ENCODE data around the gene P4HB.

Gene P4HB

GRCh38 chr17:81868674-81869220 lies 8.4 kb upstream of the P4HB start:
- no peak for DNase-seq (ENCODE audit: low read depth in 2 of 2)

DNA sequence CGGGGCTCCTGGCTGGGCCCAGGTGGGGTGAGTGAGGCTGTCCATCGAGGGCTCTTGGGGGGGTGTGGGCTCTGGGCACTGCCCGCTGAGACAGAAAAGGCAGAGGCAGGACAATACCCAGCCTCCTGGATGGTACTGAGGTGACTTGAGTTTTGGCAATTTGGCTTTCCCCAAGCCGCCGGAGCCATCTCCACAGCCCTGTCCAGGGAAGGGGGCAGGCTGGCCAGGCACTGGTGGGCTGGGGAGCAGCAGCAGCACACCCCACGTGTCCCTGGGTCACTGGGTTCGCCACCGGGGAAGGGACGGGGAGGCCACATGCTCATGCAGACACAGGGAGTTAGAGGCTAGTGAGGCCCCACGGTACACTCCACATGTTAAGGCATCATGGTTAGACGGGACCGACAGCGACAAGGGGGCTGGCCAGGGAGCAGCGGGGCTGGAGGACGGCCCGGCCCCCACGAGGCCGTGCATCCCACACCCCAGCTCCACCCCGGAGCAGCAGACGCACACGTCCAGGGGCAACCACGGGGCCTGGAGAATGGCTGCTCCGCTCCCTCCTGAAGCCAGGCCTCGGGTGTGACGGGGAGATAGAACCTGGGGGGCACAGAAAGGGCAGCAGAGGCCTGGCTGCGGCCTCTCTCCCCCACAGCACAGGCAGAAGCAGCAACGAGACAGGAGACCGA lies 7.8 kb upstream of the P4HB start:
- DNase-seq (ENCODE audit: low read depth in 2 of 2): no peak

GRCh38 chr17:81867170-81867990 lies 7.0 kb upstream of the P4HB start:
- no peak for DNase-seq (ENCODE audit: low read depth in 2 of 2)

GRCh38 chr17:81866440-81867169 lies 6.3 kb upstream of the P4HB start:
- DNase-seq (ENCODE audit: low read depth in 2 of 2): no peak

GRCh38 chr17:81865733-81866439 lies 5.6 kb upstream of the P4HB start:
- DNase-seq (ENCODE audit: low read depth in 2 of 2): no peak

GRCh38 chr17:81865358-81865732 lies 5.0 kb upstream of the P4HB start:
- DNase-seq (ENCODE audit: low read depth in 2 of 2): no peak

- DNase-seq (ENCODE audit: low read depth in 2 of 2): no peak
Observed at GRCh38 chr17:81863833-81864768, 3.8 kb upstream of the P4HB start.

GRCh38 chr17:81863123-81863675 lies 2.9 kb upstream of the P4HB start:
- DNase-seq (ENCODE audit: low read depth in 2 of 2): no peak

DNA sequence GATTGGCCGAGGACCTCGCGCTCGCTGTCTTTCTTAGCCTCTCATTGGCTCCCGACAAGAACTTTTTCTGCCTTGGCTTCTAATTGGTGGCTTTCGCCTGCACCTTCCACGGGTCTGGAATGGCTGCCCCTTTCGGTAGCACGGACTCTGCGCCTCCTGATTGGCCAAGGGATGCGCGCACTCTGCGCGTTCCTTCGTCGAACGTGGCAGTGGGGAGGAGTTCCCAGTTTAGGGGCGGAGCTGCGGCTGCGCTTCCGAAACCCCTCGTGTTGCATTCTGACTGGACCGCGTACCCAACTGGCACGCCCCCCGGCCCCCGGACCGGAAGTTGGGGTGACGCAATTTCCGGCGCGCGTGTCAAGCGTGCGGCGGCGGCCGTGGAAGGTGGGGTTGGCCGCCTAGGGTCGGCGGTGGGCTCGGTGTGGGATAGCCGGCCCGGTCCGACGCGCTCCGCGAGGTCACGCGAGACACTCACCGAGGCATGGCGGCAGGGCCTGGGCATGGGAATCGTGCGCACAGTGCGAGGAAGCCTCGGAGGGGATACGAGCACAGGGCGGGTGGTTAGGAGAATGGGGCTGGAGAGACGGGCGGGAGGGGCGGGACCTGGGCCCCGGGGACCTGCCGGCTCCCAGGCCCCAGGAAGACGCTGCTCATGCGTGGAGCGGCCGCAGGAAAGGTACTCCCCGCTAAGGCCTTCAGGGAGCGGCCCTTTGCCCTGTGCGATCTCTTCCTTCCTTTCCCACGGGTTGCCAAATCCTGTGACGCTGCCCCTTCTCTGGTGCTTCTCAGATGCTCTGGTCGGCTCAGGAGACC lies 627 bp upstream of the P4HB start:
- DNase-seq (ENCODE audit: low read depth in 2 of 2): peak; percentile 99

DNA sequence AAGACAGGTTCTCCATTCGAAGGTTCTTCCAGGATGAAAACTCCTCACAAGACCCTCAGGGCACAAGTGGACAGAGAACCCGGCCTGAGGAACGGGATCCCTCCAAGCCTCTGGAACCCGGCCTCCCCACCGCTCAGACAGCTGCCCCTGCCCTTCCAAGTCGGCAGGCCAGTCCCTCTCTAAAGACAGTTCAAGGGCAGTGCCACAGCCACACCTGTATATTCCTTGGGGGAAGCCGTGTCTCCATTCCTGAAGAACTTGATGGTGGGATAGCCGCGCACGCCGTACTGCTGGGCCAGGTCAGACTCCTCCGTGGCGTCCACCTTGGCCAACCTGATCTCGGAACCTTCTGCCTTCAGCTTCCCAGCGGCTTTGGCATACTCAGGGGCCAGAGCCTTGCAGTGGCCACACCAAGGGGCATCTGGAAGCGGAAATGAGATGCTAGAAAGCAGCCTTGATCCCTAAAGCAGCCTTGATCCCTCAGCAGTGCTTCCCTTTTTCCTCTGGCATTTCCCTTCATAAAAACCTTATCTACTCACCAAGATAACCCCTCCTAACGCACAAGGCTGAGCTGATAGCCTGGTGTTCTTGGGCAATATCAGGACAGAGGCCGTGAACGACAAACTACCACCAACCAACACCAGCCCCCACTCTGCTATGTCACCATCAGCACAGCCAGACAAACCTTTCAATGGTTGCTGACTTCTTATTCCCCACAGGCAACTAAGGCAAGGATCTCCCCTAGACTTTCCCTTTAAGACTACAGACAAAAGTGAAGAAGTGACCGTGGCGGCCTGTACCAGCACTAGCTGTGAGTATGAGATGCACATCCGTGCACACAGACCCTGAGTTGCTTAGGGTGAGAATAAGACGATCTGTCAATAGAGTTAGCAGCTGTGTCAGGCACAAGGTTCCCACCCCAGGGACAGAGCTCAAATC lies 1.1 kb downstream of the P4HB start:
- DNase-seq (ENCODE audit: low read depth in 2 of 2): no peak

- DNase-seq (ENCODE audit: low read depth in 2 of 2): no peak
Observed at GRCh38 chr17:81858170-81858966, 2.0 kb downstream of the P4HB start.

GRCh38 chr17:81854974-81855774 lies 5.2 kb downstream of the P4HB start:
- no peak for DNase-seq (ENCODE audit: low read depth in 2 of 2)

- no peak for DNase-seq (ENCODE audit: low read depth in 2 of 2)
Observed at GRCh38 chr17:81852237-81852636, 8.1 kb downstream of the P4HB start.

- no peak for DNase-seq (ENCODE audit: low read depth in 2 of 2)
Observed at GRCh38 chr17:81851423-81851822, 8.9 kb downstream of the P4HB start.

- no peak for DNase-seq (ENCODE audit: low read depth in 2 of 2)
Observed at GRCh38 chr17:81849457-81849856, 10.9 kb downstream of the P4HB start.

Measured in stimulated activated CD8-positive, alpha-beta memory T cell treated with anti-CD3 and anti-CD28 coated beads, Interleukin-7, amount 100 ng/mL, for 4 hours (primary cell).